Measurements from ENCODE around the gene MARCHF3.
A peak's percentile ranks its signal among the peaks of the same experiment; 100 is the strongest.

MARCHF3 gene

DNA sequence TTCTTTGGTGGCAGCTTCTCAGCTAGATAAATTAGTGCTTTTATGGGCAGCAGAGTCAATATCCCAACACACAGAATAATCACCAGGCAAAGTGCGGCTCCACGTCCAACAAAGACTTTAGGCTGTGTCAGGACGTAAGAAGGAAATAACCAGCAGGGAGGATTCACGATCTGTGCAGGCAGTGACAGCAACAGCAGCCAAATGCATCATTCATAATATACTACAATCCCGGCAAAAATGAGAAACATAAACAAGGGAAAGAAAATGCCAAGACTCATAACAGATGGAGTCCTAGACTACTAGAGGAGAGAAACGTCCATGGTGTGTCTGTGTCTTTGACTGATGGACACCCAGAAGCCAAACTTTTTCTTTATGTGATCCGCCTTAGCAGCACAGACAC, 152.8 kb downstream of the MARCHF3 start:
- DNase-seq, result no peak
- no peak for TF ChIP-seq POLR2A (IDR thresholded peaks at IDR 0.05; ENCODE audit: low read length)
- TF ChIP-seq GATA1 (IDR thresholded peaks at IDR 0.05; ENCODE audit: low read depth, low read length), result no peak

- TF ChIP-seq POLR2A (IDR thresholded peaks at IDR 0.05; ENCODE audit: low read length) (no peak), GATA1 (IDR thresholded peaks at IDR 0.05; ENCODE audit: low read depth, low read length) (no peak)
- DNase-seq, result no peak
These were observed 155.0 kb downstream of the MARCHF3 start for GRCh38 chr5:126875303-126875785.

DNA sequence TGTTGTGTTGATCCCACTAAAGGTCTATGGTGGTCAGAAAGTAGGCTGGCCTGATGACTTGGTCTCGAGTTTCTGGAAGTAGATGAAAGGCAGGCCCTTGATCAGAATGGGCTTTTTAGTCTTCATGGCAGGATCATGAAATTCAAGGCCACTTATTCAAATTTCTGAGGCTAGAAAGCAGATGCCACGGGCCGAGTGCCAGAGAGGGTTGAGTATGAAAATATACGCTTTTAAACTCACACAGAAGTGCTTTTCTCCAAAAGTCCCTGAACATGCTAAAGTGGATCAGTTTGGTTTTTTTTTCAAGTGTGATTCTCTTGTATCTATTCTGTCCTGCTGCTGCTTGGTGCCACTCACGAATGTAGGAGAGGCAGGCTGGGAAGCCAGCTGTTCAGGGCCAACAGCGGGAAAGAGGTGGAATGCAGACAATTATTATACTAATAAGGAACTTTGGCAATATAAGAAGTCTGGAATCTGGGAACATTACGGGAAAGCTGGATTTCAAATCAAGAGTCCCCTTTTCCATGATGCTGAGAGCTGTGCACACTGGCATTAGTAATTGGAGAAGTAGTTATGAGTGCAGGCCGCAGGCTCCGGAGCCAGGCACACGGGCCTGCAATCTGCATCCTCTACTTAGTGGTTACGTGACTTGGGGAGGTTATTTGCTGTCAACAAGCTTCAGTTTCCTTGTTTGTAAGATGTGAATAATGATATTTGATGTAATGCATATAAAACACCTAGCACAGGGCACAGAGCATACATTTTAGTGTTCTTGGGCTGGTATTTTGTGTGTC, 157.6 kb downstream of the MARCHF3 start:
- TF ChIP-seq GATA1 (IDR thresholded peaks at IDR 0.05; ENCODE audit: low read depth, low read length) (no peak), POLR2A (IDR thresholded peaks at IDR 0.05; ENCODE audit: low read length) (no peak)
- no peak for DNase-seq

GRCh38 chr5:126871441-126871840, 158.9 kb downstream of the MARCHF3 start:
- DNase-seq, result peak in 1 of 2 experiments; percentile 39
- TF ChIP-seq POLR2A (IDR thresholded peaks at IDR 0.05; ENCODE audit: low read length) (no peak), GATA1 (IDR thresholded peaks at IDR 0.05; ENCODE audit: low read depth, low read length) (no peak)

GRCh38 chr5:126869005-126869451, 161.3 kb downstream of the MARCHF3 start:
- no peak for DNase-seq
- peak; percentile 15 for TF ChIP-seq POLR2A (IDR thresholded peaks at IDR 0.05; ENCODE audit: low read length)
- no peak for TF ChIP-seq GATA1 (IDR thresholded peaks at IDR 0.05; ENCODE audit: low read depth, low read length)

GRCh38 chr5:126868338-126869004, 161.9 kb downstream of the MARCHF3 start:
- TF ChIP-seq GATA1 (IDR thresholded peaks at IDR 0.05; ENCODE audit: low read depth, low read length), result no peak
- TF ChIP-seq POLR2A (IDR thresholded peaks at IDR 0.05; ENCODE audit: low read length), result no peak
- DNase-seq, result no peak

- TF ChIP-seq GATA1 (IDR thresholded peaks at IDR 0.05; ENCODE audit: low read depth, low read length), result no peak
- TF ChIP-seq POLR2A (IDR thresholded peaks at IDR 0.05; ENCODE audit: low read length), result no peak
- peak in 1 of 2 experiments; percentile 41 for DNase-seq
These were observed 163.3 kb downstream of the MARCHF3 start for GRCh38 chr5:126866851-126867636.

- TF ChIP-seq GATA1 (IDR thresholded peaks at IDR 0.05; ENCODE audit: low read depth, low read length), result no peak
- no peak for TF ChIP-seq POLR2A (IDR thresholded peaks at IDR 0.05; ENCODE audit: low read length)
- DNase-seq, result no peak
These were observed 165.1 kb downstream of the MARCHF3 start for GRCh38 chr5:126865299-126865698.

GRCh38 chr5:126864042-126864688, 166.2 kb downstream of the MARCHF3 start:
- peak; percentile 18 to 47 for DNase-seq
- TF ChIP-seq POLR2A (IDR thresholded peaks at IDR 0.05; ENCODE audit: low read length), result no peak
- TF ChIP-seq GATA1 (IDR thresholded peaks at IDR 0.05; ENCODE audit: low read depth, low read length), result no peak

GRCh38 chr5:126863402-126863801, 167.0 kb downstream of the MARCHF3 start:
- no peak for TF ChIP-seq POLR2A (IDR thresholded peaks at IDR 0.05; ENCODE audit: low read length)
- TF ChIP-seq GATA1 (IDR thresholded peaks at IDR 0.05; ENCODE audit: low read depth, low read length), result no peak
- no peak for DNase-seq

GRCh38 chr5:126858441-126858840, 171.9 kb downstream of the MARCHF3 start:
- TF ChIP-seq POLR2A (IDR thresholded peaks at IDR 0.05; ENCODE audit: low read length) (no peak), GATA1 (IDR thresholded peaks at IDR 0.05; ENCODE audit: low read depth, low read length) (no peak)
- no peak for DNase-seq

GRCh38 chr5:126857472-126858410, 172.6 kb downstream of the MARCHF3 start:
- DNase-seq, result no peak
- TF ChIP-seq POLR2A (IDR thresholded peaks at IDR 0.05; ENCODE audit: low read length) (no peak), GATA1 (IDR thresholded peaks at IDR 0.05; ENCODE audit: low read depth, low read length) (no peak)

All from erythroblast (primary cell).